HepG2 (cell line): ENCODE results near the gene FIZ1. TPM values are rescaled to one million over a fixed set of nuclear protein-coding genes. Genes with fewer than 3 reads are reported as not detected.

Experiments used
- AHR ChIP-seq: IDR thresholded peaks from 2 replicates; pipeline ENCODE4 v1.6.1; 2018; ENCODE audit warnings: missing genetic modification reagents, missing compliant biosample characterization
- CEBPZ ChIP-seq: IDR thresholded peaks from 2 replicates; pipeline ENCODE4 v1.6.1; 2012; ENCODE audit warnings: low read length, improper control_type of control experiment
- ELF3 ChIP-seq: IDR thresholded peaks from 2 replicates; pipeline ENCODE4 v1.6.1; 2016; ENCODE audit warnings: missing genetic modification reagents, missing compliant biosample characterization
- FOXC1 ChIP-seq: sonication (generic); formaldehyde crosslinking; IDR thresholded peaks from 2 replicates; pipeline ENCODE4 v1.8.0; 2022; ENCODE audit warnings: mild to moderate bottlenecking, missing genetic modification reagents, borderline replicate concordance
- GFI1 ChIP-seq: sonication (generic); formaldehyde crosslinking; IDR thresholded peaks from 2 replicates; pipeline ENCODE4 v1.5.0; 2020; ENCODE audit warnings: missing genetic modification reagents, mild to moderate bottlenecking, borderline replicate concordance
- HNF4G ChIP-seq, 2 experiments: sonication (generic) in 1 of 2; formaldehyde crosslinking in 1 of 2; IDR thresholded peaks; 2 replicates each; pipeline versions ENCODE4 v1.4.0 to v1.6.1; 2011 to 2020; ENCODE audit warnings: borderline replicate concordance in 2 of 2, low read depth in 2 of 2, mild to moderate bottlenecking in 2 of 2, low read length in 1 of 2, missing genetic modification reagents in 1 of 2, moderate library complexity in 1 of 2
- MEIS1 ChIP-seq: sonication (generic); formaldehyde crosslinking; IDR thresholded peaks from 2 replicates; pipeline ENCODE4 v1.9.0; 2021; ENCODE audit warnings: mild to moderate bottlenecking, missing genetic modification reagents, moderate library complexity, borderline replicate concordance
- NFE2L2 ChIP-seq: fragments of 150-350 bp; IDR thresholded peaks from 2 replicates; pipeline ENCODE4 v1.6.1; 2014; ENCODE audit warnings: low read length
- PHF21A ChIP-seq: sonication (generic); formaldehyde crosslinking; IDR thresholded peaks from 2 replicates; pipeline ENCODE4 v1.5.0; 2020; ENCODE audit warnings: mild to moderate bottlenecking, missing genetic modification reagents
- PLSCR1 ChIP-seq: sonication (generic); formaldehyde crosslinking; IDR thresholded peaks from 2 replicates; pipeline ENCODE4 v1.5.0; 2020; ENCODE audit warnings: missing genetic modification reagents, mild to moderate bottlenecking, borderline replicate concordance
- REPIN1 ChIP-seq: sonication (generic); formaldehyde crosslinking; IDR thresholded peaks from 2 replicates; pipeline ENCODE4 v1.8.0; 2022; ENCODE audit warnings: missing genetic modification reagents, low read depth, mild to moderate bottlenecking, borderline replicate concordance
- SAFB2 ChIP-seq: sonication (generic); formaldehyde crosslinking; IDR thresholded peaks from 2 replicates; pipeline ENCODE4 v1.5.1; 2020; ENCODE audit warnings: missing genetic modification reagents, low read depth, mild to moderate bottlenecking, borderline replicate concordance
- SMAD3 ChIP-seq: sonication (generic); formaldehyde crosslinking; IDR thresholded peaks from 2 replicates; pipeline ENCODE4 v1.4.0; 2020; ENCODE audit warnings: missing genetic modification reagents
- SOX13 ChIP-seq, 3 experiments: fragments of 450-650 bp in 1 of 3; sonication (generic) in 1 of 3; formaldehyde crosslinking in 1 of 3; IDR thresholded peaks in 2 of 3; conservative IDR thresholded peaks in 1 of 3; 2 replicates each; pipeline versions ENCODE4 v1.5.0 to v1.6.1; 2016 to 2020; ENCODE audit warnings: antibody characterized with exemption in 1 of 3, mild to moderate bottlenecking in 1 of 3, missing compliant biosample characterization in 1 of 3, missing genetic modification reagents in 1 of 3, moderate library complexity in 1 of 3
- SRY ChIP-seq: sonication (generic); formaldehyde crosslinking; IDR thresholded peaks from 2 replicates; pipeline ENCODE4 v1.8.0; 2022; ENCODE audit warnings: mild to moderate bottlenecking, missing genetic modification reagents
- TCF7 ChIP-seq: sonication (generic); IDR thresholded peaks from 2 replicates; pipeline ENCODE4 v1.6.1; 2016; ENCODE audit warnings: antibody characterized with exemption, low read depth
- ZBTB10 ChIP-seq: sonication (generic); formaldehyde crosslinking; IDR thresholded peaks from 2 replicates; pipeline ENCODE4 v1.4.0; 2020; ENCODE audit warnings: missing genetic modification reagents, borderline replicate concordance
- ZIK1 ChIP-seq: sonication (generic); formaldehyde crosslinking; IDR thresholded peaks from 2 replicates; pipeline ENCODE4 v1.5.0; 2020; ENCODE audit warnings: mild to moderate bottlenecking, low read depth, missing genetic modification reagents, borderline replicate concordance
- ZNF264 ChIP-seq: sonication (generic); formaldehyde crosslinking; IDR thresholded peaks from 2 replicates; pipeline ENCODE4 v1.4.0; 2020; ENCODE audit warnings: missing genetic modification reagents
- ZNF644 ChIP-seq: IDR thresholded peaks from 2 replicates; pipeline ENCODE4 v1.6.1; 2016; ENCODE audit warnings: low read depth
- ZNF883 ChIP-seq: sonication (generic); formaldehyde crosslinking; IDR thresholded peaks from 2 replicates; pipeline ENCODE4 v1.5.1; 2020; ENCODE audit warnings: mild to moderate bottlenecking, missing genetic modification reagents; ENCODE audit errors: not compliant biosample characterization
- polyA plus RNA-seq, 8 experiments: library from polyadenylated mRNA; depleted of rRNA in 3 of 8; stranded (reverse) in 7 of 8; unstranded in 1 of 8; fragments of >200 nt; fragmentation: Illumina TruSeq in 4 of 8; extraction: Trizol in 4 of 8; gene quantifications; 2 replicates each; pipeline versions ENCODE4 v1.2.1 to v1.2.3, GENCODE V29; 2011 to 2016; ENCODE audit warnings: low read depth in 4 of 8, missing spikeins in 1 of 8, mixed read lengths in 1 of 8; ENCODE audit not compliant: insufficient read depth in 1 of 8
- total RNA-seq, 5 experiments: library from RNA; depleted of rRNA; stranded (reverse); fragments of >200 nt; fragmentation: Illumina TruSeq; extraction: Trizol; gene quantifications; 2 replicates each; pipeline ENCODE4 v1.2.3, GENCODE V29; 2016; ENCODE audit warnings: low read depth in 1 of 5
- TF ChIP-seq, protein P1 (sequence below): sonication (generic); formaldehyde crosslinking; IDR thresholded peaks from 2 replicates; pipeline ENCODE4 v1.8.0; 2022; ENCODE audit warnings: mild to moderate bottlenecking, missing genetic modification reagents, moderate library complexity

FIZ1 gene
- total and polyA plus RNA-seq, 2 of the 13 experiments (the other 11 are each of a cell fraction or from before 2014, with no cell fraction given), result 3.6 to 5.9 TPM

DNA sequence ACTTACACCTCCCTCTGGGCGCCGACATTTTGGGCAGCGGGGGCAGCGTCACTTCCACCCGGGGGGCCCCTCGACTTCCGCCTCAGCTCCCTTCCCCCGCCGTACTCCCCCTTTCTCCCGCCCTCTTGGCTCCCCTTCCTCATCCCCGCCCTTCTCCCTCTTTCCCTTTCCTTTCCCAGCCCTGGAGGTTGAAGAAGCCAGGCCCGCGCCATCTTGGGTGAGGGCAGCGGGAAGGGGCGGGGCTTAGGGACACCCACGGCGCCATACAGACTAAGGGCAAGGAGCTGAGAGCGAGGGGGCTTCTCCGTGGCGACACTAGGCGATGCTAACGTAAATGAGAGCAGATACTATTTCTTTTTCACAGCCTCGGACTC, at the start of gene FIZ1 (continued):
- TF ChIP-seq PHF21A (peak; percentile 56; the same call in 1 of the 2 replicates), PLSCR1 (CRISPR knock-in tag) (no peak), ZIK1 (CRISPR knock-in tag) (no peak), FOXC1 (no peak), ZNF264 (CRISPR knock-in tag) (no peak), ZBTB10 (peak; percentile 45; the same call in 1 of the 2 replicates), ZNF644 (CRISPR knock-in tag) (no peak), SAFB2 (no peak), GFI1 (CRISPR knock-in tag) (no peak), HNF4G (IDR thresholded peaks at IDR 0.05; ENCODE audit: borderline replicate concordance, low read depth, low read length) (no peak; the same call in 1 of the 2 replicates), HNF4G (CRISPR knock-in tag; IDR thresholded peaks at IDR 0.05; ENCODE audit: borderline replicate concordance, low read depth) (no peak), ELF3 (peak; percentile 85), SOX13 (IDR thresholded peaks at IDR 0.05) (no peak), SOX13 (CRISPR knock-in tag; conservative IDR thresholded peaks at IDR 0.05 in 1 of 2, IDR thresholded peaks at IDR 0.05 in 1 of 2) (no peak), AHR (no peak), SMAD3 (0 out of 2 replicates have a peak, but pooled peaks have one; percentile 17), NFE2L2 (no peak), TCF7 (no peak), REPIN1 (CRISPR knock-in tag) (no peak), ZNF883 (CRISPR knock-in tag) (no peak), CEBPZ (no peak), MEIS1 (CRISPR knock-in tag) (peak; percentile 42; the same call in 1 of the 2 replicates), SRY (CRISPR knock-in tag) (no peak)
- TF ChIP-seq, protein P1, sequence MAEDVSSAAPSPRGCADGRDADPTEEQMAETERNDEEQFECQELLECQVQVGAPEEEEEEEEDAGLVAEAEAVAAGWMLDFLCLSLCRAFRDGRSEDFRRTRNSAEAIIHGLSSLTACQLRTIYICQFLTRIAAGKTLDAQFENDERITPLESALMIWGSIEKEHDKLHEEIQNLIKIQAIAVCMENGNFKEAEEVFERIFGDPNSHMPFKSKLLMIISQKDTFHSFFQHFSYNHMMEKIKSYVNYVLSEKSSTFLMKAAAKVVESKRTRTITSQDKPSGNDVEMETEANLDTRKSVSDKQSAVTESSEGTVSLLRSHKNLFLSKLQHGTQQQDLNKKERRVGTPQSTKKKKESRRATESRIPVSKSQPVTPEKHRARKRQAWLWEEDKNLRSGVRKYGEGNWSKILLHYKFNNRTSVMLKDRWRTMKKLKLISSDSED (CRISPR knock-in tag), result no peak
